ENCODE measurements around the gene STAB2.

The STAB2 gene

DNA sequence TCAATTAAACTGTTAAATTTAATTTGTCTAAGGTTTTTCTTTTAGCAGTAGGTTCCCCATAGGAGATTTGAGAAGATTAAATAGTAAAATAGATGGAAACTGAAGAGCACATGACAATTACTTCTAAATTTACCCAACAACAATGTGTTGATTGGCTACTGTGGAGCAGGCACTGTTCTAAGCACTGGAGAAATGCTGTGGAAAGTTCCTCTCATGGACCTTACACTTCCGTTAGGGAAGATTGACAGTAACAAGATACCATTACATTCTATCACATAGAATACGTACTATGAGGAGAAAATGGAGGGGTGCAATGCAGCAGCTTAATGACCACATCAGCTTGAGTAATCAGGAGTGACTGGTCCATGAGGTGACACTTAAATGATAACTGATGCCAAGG, 8.1 kb upstream of the STAB2 start:
- no peak overlapping the region for H3K4me3 ChIP-seq (ENCODE audit: control insufficient read depth, low read depth, low read length)
- TF ChIP-seq, protein P1, sequence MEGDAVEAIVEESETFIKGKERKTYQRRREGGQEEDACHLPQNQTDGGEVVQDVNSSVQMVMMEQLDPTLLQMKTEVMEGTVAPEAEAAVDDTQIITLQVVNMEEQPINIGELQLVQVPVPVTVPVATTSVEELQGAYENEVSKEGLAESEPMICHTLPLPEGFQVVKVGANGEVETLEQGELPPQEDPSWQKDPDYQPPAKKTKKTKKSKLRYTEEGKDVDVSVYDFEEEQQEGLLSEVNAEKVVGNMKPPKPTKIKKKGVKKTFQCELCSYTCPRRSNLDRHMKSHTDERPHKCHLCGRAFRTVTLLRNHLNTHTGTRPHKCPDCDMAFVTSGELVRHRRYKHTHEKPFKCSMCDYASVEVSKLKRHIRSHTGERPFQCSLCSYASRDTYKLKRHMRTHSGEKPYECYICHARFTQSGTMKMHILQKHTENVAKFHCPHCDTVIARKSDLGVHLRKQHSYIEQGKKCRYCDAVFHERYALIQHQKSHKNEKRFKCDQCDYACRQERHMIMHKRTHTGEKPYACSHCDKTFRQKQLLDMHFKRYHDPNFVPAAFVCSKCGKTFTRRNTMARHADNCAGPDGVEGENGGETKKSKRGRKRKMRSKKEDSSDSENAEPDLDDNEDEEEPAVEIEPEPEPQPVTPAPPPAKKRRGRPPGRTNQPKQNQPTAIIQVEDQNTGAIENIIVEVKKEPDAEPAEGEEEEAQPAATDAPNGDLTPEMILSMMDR (IDR thresholded peaks at IDR 0.05; ENCODE audit: control insufficient read depth, insufficient read depth, low read depth, low read length, missing control alignments), result no peak
- DNase-seq (ENCODE audit: low read depth), result no peak

DNA sequence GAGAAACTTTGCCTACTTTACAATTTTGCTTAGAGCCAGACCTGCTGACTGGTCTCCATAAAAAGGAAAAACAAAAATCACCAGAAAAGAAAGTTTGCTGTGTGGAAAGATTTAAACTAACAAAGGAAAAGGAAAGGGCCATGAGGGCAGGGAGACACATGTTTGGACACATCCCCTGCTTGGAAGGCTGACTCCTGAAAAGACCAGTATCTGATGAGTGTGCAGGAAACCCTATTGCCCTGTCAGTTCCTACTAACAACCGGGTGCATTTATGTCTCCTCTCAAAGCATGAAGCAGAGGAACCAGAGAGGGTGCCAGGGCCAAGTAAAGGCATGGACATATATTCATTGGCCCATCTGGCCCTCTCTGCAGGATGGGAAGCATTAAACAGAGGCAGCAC, 7.0 kb upstream of the STAB2 start:
- no peak overlapping the region for H3K4me3 ChIP-seq (ENCODE audit: control insufficient read depth, low read depth, low read length)
- TF ChIP-seq, protein P1 (IDR thresholded peaks at IDR 0.05; ENCODE audit: control insufficient read depth, insufficient read depth, low read depth, low read length, missing control alignments), result no peak
- DNase-seq (ENCODE audit: low read depth), result no peak

DNA sequence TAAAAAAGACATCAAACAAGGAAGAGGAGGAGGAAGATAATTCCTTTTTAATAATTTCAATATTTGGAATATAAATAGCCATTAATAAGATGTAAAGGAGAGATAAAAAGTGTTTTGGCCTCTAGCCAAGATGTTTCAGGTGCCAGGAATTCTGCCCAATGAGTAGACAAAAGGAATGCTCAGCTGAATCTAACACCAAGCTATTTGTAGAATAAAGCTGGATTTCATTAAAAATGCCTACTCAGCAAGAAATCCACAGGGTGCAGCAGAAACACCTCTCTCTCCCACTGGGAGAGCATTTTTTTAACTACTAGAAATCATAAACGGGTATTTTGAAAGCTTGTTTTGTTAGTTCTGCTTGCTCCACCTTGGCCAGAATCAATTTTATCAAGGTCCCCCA, 4.1 kb upstream of the STAB2 start:
- no peak overlapping the region for H3K4me3 ChIP-seq (ENCODE audit: control insufficient read depth, low read depth, low read length)
- TF ChIP-seq, protein P1 (IDR thresholded peaks at IDR 0.05; ENCODE audit: control insufficient read depth, insufficient read depth, low read depth, low read length, missing control alignments), result no peak
- no peak for DNase-seq (ENCODE audit: low read depth)

DNA sequence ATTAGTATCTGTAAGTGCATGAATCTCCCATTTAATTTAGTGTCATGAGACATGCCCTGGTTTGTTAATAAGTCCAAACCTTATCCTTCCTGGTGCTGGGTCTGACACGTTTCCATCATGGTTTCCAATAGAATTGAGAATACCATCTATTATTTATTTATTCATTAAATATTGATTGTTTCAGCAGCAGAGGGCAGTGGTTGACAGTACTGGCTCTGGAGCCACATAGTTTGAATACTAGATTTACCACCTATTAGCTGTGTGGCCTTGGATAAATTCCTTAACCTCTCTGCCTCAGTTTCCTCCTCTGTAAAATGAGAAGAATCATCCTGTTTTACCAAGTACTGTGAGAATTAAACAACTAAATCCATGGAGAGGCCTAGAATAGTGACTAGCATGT, 941 bp upstream of the STAB2 start:
- no peak overlapping the region for H3K4me3 ChIP-seq (ENCODE audit: control insufficient read depth, low read depth, low read length)
- no peak for DNase-seq (ENCODE audit: low read depth)
- TF ChIP-seq, protein P1 (IDR thresholded peaks at IDR 0.05; ENCODE audit: control insufficient read depth, insufficient read depth, low read depth, low read length, missing control alignments), result no peak

DNA sequence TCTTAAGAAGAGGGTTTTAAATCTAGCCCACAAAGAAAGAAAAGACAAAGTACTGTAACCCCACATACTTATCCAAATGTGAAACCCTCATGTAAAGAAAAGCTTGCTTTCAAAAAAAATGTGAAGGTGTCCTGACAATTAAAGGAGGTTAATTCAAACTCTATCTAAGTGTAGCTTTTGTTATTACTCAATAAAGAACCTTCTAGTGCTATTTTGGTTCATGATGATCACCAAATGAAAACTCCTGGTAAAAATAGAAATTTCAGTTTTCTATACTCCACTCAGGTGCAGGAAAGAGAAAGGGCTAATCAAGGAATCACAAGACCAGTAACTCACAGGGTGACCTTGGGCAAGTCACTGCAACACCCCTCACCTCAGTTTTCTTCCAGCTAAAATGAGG, 1.6 kb downstream of the STAB2 start:
- TF ChIP-seq, protein P1 (IDR thresholded peaks at IDR 0.05; ENCODE audit: control insufficient read depth, insufficient read depth, low read depth, low read length, missing control alignments), result no peak
- H3K4me3 ChIP-seq (ENCODE audit: control insufficient read depth, low read depth, low read length), result no peak overlapping the region
- DNase-seq (ENCODE audit: low read depth), result no peak

DNA sequence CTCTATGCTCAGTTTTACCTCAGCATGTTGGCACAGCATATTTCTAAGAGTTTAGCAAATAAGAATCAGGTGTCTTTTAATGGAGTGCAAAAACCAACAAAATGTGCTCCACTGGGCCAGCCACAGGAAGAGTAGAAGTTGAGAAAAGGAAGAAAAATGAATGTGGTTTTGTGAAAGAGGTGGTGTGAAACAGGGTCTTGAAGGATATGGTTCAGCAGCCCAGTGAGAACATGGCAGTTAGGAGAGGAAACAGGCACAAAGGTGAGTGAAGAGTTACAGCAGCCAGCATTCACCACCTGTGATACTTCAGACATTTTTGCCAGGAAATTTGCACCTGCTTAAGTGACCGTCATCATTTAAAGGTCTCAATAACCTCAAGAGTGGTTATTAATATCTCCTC, 2.4 kb downstream of the STAB2 start:
- DNase-seq (ENCODE audit: low read depth), result no peak
- TF ChIP-seq, protein P1 (IDR thresholded peaks at IDR 0.05; ENCODE audit: control insufficient read depth, insufficient read depth, low read depth, low read length, missing control alignments), result no peak
- H3K4me3 ChIP-seq (ENCODE audit: control insufficient read depth, low read depth, low read length), result no peak overlapping the region

DNA sequence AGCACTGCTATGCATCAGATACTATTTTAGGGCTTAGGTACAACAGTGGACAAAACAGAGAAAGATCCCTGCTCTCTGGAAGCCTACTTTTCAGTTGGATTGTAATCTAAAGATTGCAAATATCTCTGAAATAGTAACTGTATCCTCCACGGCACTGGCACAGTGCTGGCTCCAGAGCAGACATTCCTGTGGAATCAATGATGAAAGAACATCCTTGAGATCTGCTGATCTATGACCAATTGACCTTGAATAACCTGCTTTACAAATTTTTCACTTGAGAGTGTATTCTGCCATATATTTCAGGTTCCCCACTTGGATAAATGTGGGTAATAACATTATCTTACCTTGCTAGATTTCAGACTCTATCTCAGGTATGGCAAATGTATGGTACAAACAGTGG, 3.2 kb downstream of the STAB2 start:
- DNase-seq (ENCODE audit: low read depth), result no peak
- TF ChIP-seq, protein P1 (IDR thresholded peaks at IDR 0.05; ENCODE audit: control insufficient read depth, insufficient read depth, low read depth, low read length, missing control alignments), result no peak
- H3K4me3 ChIP-seq (ENCODE audit: control insufficient read depth, low read depth, low read length), result no peak overlapping the region
